ENCODE measurements around the gene UTP25.

DNA sequence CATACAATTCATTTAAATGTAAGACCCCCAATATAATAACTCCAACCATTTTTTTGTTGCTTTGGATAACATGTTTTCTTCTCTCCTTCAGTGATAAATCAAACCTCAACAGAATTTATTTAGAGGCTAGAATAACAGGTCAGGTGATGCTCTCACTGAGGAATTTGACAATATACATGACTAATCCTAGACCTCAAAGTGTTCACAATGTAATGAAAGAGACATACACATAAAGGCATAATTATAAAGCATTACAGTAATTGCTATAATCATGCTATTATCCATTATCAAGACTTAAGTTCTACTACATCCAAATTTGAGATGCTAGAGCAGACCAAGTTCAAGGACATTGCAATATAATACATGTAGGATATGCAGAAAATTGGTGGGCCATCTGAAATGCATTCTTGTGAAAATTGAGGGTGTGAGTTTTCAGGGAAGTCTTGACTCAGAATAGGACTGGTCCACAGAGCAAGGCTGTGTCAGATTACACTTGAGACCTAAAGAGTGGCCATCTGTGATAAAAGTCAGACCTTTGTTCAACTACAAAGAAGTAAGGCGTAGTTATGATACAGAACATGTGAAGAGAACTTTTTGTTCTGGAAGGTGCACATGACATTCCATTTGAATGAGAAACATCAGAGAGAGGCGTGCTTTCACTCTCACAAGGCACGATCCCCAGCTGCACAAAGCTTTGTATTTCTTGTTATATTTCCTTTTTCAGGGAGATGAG lies 45.5 kb downstream of the UTP25 start:
- TF ChIP-seq CTCF (IDR thresholded peaks at IDR 0.05) (no peak), POLR2A (IDR thresholded peaks at IDR 0.05) (no peak)
